Smooth muscle cell (in vitro differentiated cells): ENCODE measurements around the gene RPS6KA1. TPM values are rescaled to one million over a fixed set of nuclear protein-coding genes. Genes with fewer than 3 reads are reported as not detected.

Experiments used
- DNase-seq: peaks from one replicate; lab custom pipeline; 2025; ENCODE audit not compliant: unreplicated experiment; lab: John Stamatoyannopoulos, UW
- H2AFZ ChIP-seq: fragments of 200-600 bp; sonication (generic); 2 replicates; pipeline ENCODE4 v1.6.0; 2016; ENCODE audit warnings: antibody characterized with exemption, low read depth, mild to moderate bottlenecking
- H3F3A ChIP-seq: fragments of 200-600 bp; sonication (generic); 2 replicates; pipeline ENCODE4 v1.6.0; 2017; ENCODE audit warnings: antibody characterized with exemption, low read depth
- H3K27ac ChIP-seq: fragments of 200-600 bp; sonication (generic); 2 replicates; pipeline ENCODE4 v1.5.1; 2016; ENCODE audit warnings: low read depth, mild to moderate bottlenecking
- H3K27me3 ChIP-seq: fragments of 200-600 bp; sonication (generic); 2 replicates; pipeline ENCODE4 v1.6.1; 2016; ENCODE audit warnings: low read depth, mild to moderate bottlenecking
- H3K36me3 ChIP-seq: fragments of 200-600 bp; sonication (generic); 2 replicates; pipeline ENCODE4 v1.5.1; 2016; ENCODE audit warnings: low read depth
- H3K4me1 ChIP-seq: fragments of 200-600 bp; sonication (generic); 2 replicates; pipeline ENCODE4 v1.5.1; 2016; ENCODE audit warnings: low read depth
- H3K4me2 ChIP-seq: fragments of 200-600 bp; sonication (generic); 2 replicates; pipeline ENCODE4 v1.6.0; 2016; ENCODE audit warnings: mild to moderate bottlenecking
- H3K4me3 ChIP-seq: fragments of 200-600 bp; sonication (generic); 2 replicates; pipeline ENCODE4 v1.5.1; 2016; ENCODE audit warnings: mild to moderate bottlenecking
- H3K79me2 ChIP-seq: fragments of 200-600 bp; sonication (generic); 2 replicates; pipeline ENCODE4 v1.6.0; 2016; ENCODE audit warnings: low read depth, mild to moderate bottlenecking
- H3K9ac ChIP-seq: fragments of 200-600 bp; sonication (generic); 2 replicates; pipeline ENCODE4 v1.6.0; 2016; ENCODE audit warnings: low read depth
- H3K9me3 ChIP-seq: fragments of 200-600 bp; sonication (generic); replicated peaks from 2 replicates; pipeline ENCODE4 v1.5.1; 2016; ENCODE audit warnings: low read depth
- H4K20me1 ChIP-seq: fragments of 200-600 bp; sonication (generic); 2 replicates; pipeline ENCODE4 v1.6.0; 2016; ENCODE audit warnings: low read depth
- CTCF ChIP-seq: fragments of 200-600 bp; sonication (generic); IDR thresholded peaks from 2 replicates; pipeline ENCODE4 v1.5.1; 2017; ENCODE audit warnings: borderline replicate concordance, mild to moderate bottlenecking, antibody characterized with exemption; ENCODE audit not compliant: insufficient read depth, poor library complexity, severe bottlenecking
- WGBS: methylation state at CpG from one replicate; pipeline ENCODE4 v1.1.7; 2016; ENCODE audit warnings: low lambda C conversion rate; 5-methylcytosine and 5-hydroxymethylcytosine counted together
- polyA plus RNA-seq: library from polyadenylated mRNA; unstranded; fragments of >200 nt; fragmentation: Nextera tagmentation; extraction: Ambion mirVana; gene quantifications from 2 replicates; pipeline ENCODE4 v1.2.1, GENCODE V29; 2016
- total RNA-seq: library from RNA; depleted of rRNA; stranded (reverse); fragments of >200 nt; gene quantifications from 2 replicates; pipeline ENCODE4 v1.2.3, GENCODE V29; 2014

RPS6KA1 gene
- total and polyA plus RNA-seq, 2 experiments from 2014 or later = 10.1 to 34.6 TPM

- Histone ChIP-seq H3F3A (no peaks in the 10 kb centered on the region), H4K20me1 (no peaks in the 10 kb centered on the region), H3K9ac (no peak overlapping the region), H2AFZ (peak overlapping the region; percentile 38), H3K9me3 (no peaks in the 10 kb centered on the region), H3K27ac (no peak overlapping the region), H3K36me3 (no peaks in the 10 kb centered on the region), H3K79me2 (no peaks in the 10 kb centered on the region), H3K4me2 (no peak overlapping the region), H3K4me1 (peaks cover 2% of the 10 kb centered on the region), H3K27me3 (no peaks in the 10 kb centered on the region), H3K4me3 (no peak overlapping the region)
- 47% methylated on average over 2 of the region's 2 CpGs for WGBS
- peak; percentile 64 for TF ChIP-seq CTCF
- no peak for DNase-seq
Observed at GRCh38 chr1:26597629-26598039, 68.1 kb downstream of the RPS6KA1 start.

- no peaks in the 10 kb centered on the region for H4K20me1 ChIP-seq
- H3K4me2 ChIP-seq = no peak overlapping the region
- H3K9me3 ChIP-seq = no peaks in the 10 kb centered on the region
Observed at GRCh38 chr1:26598890-26599289, 69.3 kb downstream of the RPS6KA1 start.

GRCh38 chr1:26602378-26602959, 72.9 kb downstream of the RPS6KA1 start:
- no peaks in the 10 kb centered on the region for H3K79me2 ChIP-seq
- peaks cover 17% of the 10 kb centered on the region for H3K4me1 ChIP-seq
- WGBS = 32% methylated on average over 2 of the region's 2 CpGs
- no peak overlapping the region for H3K27ac ChIP-seq
- no peaks in the 10 kb centered on the region for H3F3A ChIP-seq
- H3K9me3 ChIP-seq = no peaks in the 10 kb centered on the region
- no peak for DNase-seq
- H2AFZ ChIP-seq = peak overlapping the region; percentile 55
- no peaks in the 10 kb centered on the region for H3K27me3 ChIP-seq
- no peak overlapping the region for H3K4me3 ChIP-seq
- no peaks in the 10 kb centered on the region for H4K20me1 ChIP-seq
- H3K36me3 ChIP-seq = no peaks in the 10 kb centered on the region
- no peak overlapping the region for H3K9ac ChIP-seq
- peak; percentile 94 for TF ChIP-seq CTCF
- H3K4me2 ChIP-seq = peak overlapping the region; percentile 25

More at GRCh38 chr1:26598890-26599289, 69.3 kb downstream of the RPS6KA1 start:
- 62% methylated on average over 3 of the region's 3 CpGs for WGBS
- no peaks in the 10 kb centered on the region for H3K27me3 ChIP-seq
- no peak overlapping the region for H3K27ac ChIP-seq
- no peak overlapping the region for H3K9ac ChIP-seq
- DNase-seq = no peak
- H2AFZ ChIP-seq = peak overlapping the region; percentile 69
- no peaks in the 10 kb centered on the region for H3F3A ChIP-seq
- H3K36me3 ChIP-seq = no peaks in the 10 kb centered on the region
- peaks cover 10% of the 10 kb centered on the region for H3K4me1 ChIP-seq
- no peak overlapping the region for H3K4me3 ChIP-seq
- no peaks in the 10 kb centered on the region for H3K79me2 ChIP-seq
- TF ChIP-seq CTCF = no peak

- no peaks in the 10 kb centered on the region for H3F3A ChIP-seq
- no peaks in the 10 kb centered on the region for H4K20me1 ChIP-seq
- peak overlapping the region; percentile 19 for H2AFZ ChIP-seq
- no peaks in the 10 kb centered on the region for H3K27me3 ChIP-seq
- no peak overlapping the region for H3K4me3 ChIP-seq
- H3K4me2 ChIP-seq = no peak overlapping the region
- no peaks in the 10 kb centered on the region for H3K36me3 ChIP-seq
- 67% methylated on average over 4 of the region's 4 CpGs for WGBS
- TF ChIP-seq CTCF = no peak
- peaks cover 17% of the 10 kb centered on the region for H3K4me1 ChIP-seq
- H3K9ac ChIP-seq = no peak overlapping the region
- no peak overlapping the region for H3K27ac ChIP-seq
- no peak for DNase-seq
- no peaks in the 10 kb centered on the region for H3K79me2 ChIP-seq
- no peaks in the 10 kb centered on the region for H3K9me3 ChIP-seq
Observed at GRCh38 chr1:26603856-26604255, 74.3 kb downstream of the RPS6KA1 start.
